ENCODE results near the gene GAS2L1. TPM values are rescaled to one million over a fixed set of nuclear protein-coding genes. Genes with fewer than 3 reads are reported as not detected.

The GAS2L1 gene
- total and polyA plus RNA-seq, 2 of the 4 experiments (the other 2 are of a cell fraction): 1.4 to 15.6 TPM

DNA sequence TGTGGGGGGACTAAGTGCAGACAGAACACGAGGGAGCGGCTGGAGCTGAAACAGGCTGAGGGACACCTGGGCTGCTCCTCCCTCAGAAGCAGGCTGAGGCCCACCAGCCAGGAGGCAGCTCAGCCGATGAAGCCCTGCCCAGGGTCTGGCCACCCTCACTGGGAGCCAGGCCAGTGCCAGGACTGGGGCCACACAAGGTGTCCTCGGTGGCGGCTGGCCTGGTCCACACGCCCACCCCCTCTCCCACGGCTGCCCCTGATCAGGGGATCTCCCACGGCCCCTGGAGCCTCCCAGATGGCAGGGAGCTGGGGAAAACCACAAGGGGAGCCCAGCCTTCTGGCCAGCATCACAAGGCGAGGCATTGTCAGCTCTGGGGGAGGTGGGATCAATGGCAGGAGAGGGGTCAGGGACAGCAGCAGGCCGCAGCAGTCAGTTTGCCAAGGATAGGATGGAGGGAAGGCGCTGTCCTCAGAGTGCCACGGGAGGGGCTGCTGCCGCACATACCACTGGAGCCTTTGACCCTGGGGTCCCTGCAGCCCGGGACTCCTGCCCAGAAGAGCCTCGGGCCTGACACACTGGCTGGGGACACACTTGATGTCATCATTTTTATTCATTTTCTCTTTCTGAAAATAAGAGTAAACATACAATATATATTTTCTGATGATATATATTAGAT, 20.8 kb downstream of the GAS2L1 start:
- no peaks in the 10 kb centered on the region; the same call in 1 of the 2 replicates for H4K20me1 ChIP-seq (ENCODE audit: insufficient read depth, low read length)
- H2AK9ac ChIP-seq (replicated peaks; ENCODE audit: low read depth, low read length, poor library complexity): no peak overlapping the region
- H3K9me3 ChIP-seq (ENCODE audit: control insufficient read depth, insufficient read depth, low read length): no peaks in the 10 kb centered on the region
- ATAC-seq (ENCODE audit: low read depth) (no peak), DNase-seq (no peak)
- H3K36me3 ChIP-seq (ENCODE audit: control insufficient read depth, insufficient read depth, low read length): peaks cover 36% of the 10 kb centered on the region
- H4K8ac ChIP-seq (ENCODE audit: low read depth in 2 of 2, low read length in 2 of 2): no peak overlapping the region
- no peak overlapping the region for H3K4ac ChIP-seq (ENCODE audit: low read depth, low read length)
- H3K14ac ChIP-seq (replicated peaks; ENCODE audit: low read depth, low read length): no peak overlapping the region
- no peaks in the 10 kb centered on the region for H3K27me3 ChIP-seq (ENCODE audit: control insufficient read depth, insufficient read depth, low read length)
- no peak overlapping the region for H2AFZ ChIP-seq (replicated peaks; ENCODE audit: low read length, poor library complexity)
- in situ Hi-C loops (cut with MboI; ENCODE audit: low sequenced_read_pairs) (no loop called here), intact Hi-C loops (cut with micrococcal nuclease) (no loop called here), dilution Hi-C loops (cut with HindIII; ENCODE audit: low sequenced_read_pairs, unreplicated experiment) (no loop called here)
- H2BK120ac ChIP-seq (ENCODE audit: low read depth, low read length): no peak overlapping the region
- no peak overlapping the region for H2BK5ac ChIP-seq (ENCODE audit: low read depth, low read length, poor library complexity, severe bottlenecking)
- no peak overlapping the region for H3K4me2 ChIP-seq (ENCODE audit: low read depth, low read length)
- H3K27ac ChIP-seq (ENCODE audit: insufficient read depth, low read length): no peak overlapping the region
- H2AK5ac ChIP-seq (ENCODE audit: low read depth, low read length): no peak overlapping the region
- no TSS peak for BruUV-seq (replicated peaks)
- no peak overlapping the region for H3K4me3 ChIP-seq (ENCODE audit: insufficient read depth, low read depth, low read length)
- TF ChIP-seq RAD21 (IDR thresholded peaks at IDR 0.05; ENCODE audit: low read length): no peak
- TF ChIP-seq MXI1 (IDR thresholded peaks at IDR 0.05; ENCODE audit: borderline replicate concordance, low read depth, low read length): no peak
- no peak for TF ChIP-seq FOS (IDR thresholded peaks at IDR 0.05; ENCODE audit: low read depth, low read length)
- TF ChIP-seq RFX5 (IDR thresholded peaks at IDR 0.05; ENCODE audit: low read depth, low read length): no peak
- no peak for TF ChIP-seq CEBPB (IDR thresholded peaks at IDR 0.05; ENCODE audit: low read depth, low read length)
- TF ChIP-seq, protein P1, sequence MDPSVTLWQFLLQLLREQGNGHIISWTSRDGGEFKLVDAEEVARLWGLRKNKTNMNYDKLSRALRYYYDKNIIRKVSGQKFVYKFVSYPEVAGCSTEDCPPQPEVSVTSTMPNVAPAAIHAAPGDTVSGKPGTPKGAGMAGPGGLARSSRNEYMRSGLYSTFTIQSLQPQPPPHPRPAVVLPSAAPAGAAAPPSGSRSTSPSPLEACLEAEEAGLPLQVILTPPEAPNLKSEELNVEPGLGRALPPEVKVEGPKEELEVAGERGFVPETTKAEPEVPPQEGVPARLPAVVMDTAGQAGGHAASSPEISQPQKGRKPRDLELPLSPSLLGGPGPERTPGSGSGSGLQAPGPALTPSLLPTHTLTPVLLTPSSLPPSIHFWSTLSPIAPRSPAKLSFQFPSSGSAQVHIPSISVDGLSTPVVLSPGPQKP (IDR thresholded peaks at IDR 0.05; ENCODE audit: borderline replicate concordance, low read depth, low read length): no peak
- no peak for TF ChIP-seq NFE2L2 (IDR thresholded peaks at IDR 0.05; ENCODE audit: low read depth, low read length)
- no peak for TF ChIP-seq RCOR1 (IDR thresholded peaks at IDR 0.05; ENCODE audit: insufficient replicate concordance, low read length)
- no peak for TF ChIP-seq BHLHE40 (IDR thresholded peaks at IDR 0.05; ENCODE audit: low read depth, low read length)
- no peak for TF ChIP-seq POLR2A (IDR thresholded peaks at IDR 0.05; ENCODE audit: low read depth, low read length)
- no peak for TF ChIP-seq CHD1 (IDR thresholded peaks at IDR 0.05; ENCODE audit: low read depth, low read length)
- TF ChIP-seq, protein P2, sequence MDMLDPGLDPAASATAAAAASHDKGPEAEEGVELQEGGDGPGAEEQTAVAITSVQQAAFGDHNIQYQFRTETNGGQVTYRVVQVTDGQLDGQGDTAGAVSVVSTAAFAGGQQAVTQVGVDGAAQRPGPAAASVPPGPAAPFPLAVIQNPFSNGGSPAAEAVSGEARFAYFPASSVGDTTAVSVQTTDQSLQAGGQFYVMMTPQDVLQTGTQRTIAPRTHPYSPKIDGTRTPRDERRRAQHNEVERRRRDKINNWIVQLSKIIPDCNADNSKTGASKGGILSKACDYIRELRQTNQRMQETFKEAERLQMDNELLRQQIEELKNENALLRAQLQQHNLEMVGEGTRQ (IDR thresholded peaks at IDR 0.05; ENCODE audit: low read depth, low read length): no peak
- TF ChIP-seq MAZ (IDR thresholded peaks at IDR 0.05; ENCODE audit: borderline replicate concordance, low read depth, low read length): no peak
- H3K4me1 ChIP-seq (ENCODE audit: control insufficient read depth, insufficient read depth, low read length): peaks cover 9% of the 10 kb centered on the region
- H3K56ac ChIP-seq (ENCODE audit: extremely low read depth, insufficient read depth, low read length): no peak overlapping the region
- H3K23ac ChIP-seq (ENCODE audit: low read depth, low read length): no peak overlapping the region
- POLR2A ChIA-PET (ENCODE audit: unreplicated experiment): no interaction called here
- H3K9ac ChIP-seq (ENCODE audit: low read depth, low read length): no peak overlapping the region
- H3K18ac ChIP-seq (ENCODE audit: low read depth, low read length): no peak overlapping the region
- H3K9me1 ChIP-seq (ENCODE audit: insufficient read depth, low read length): peaks cover 5% of the 10 kb centered on the region; the same call in 1 of the 2 replicates
- no peak overlapping the region for H2BK15ac ChIP-seq (ENCODE audit: low read depth, low read length)
- no peak overlapping the region for H4K5ac ChIP-seq (ENCODE audit: low read depth, low read length)
- WGBS, 2 experiments (ENCODE audit: extremely low coverage in 2 of 2, insufficient read length in 1 of 2): 89% methylated on average over 3 of the region's 15 CpGs; no CpG with 5 or more reads in 1 of the 2 experiments
- H2BK20ac ChIP-seq (ENCODE audit: low read depth, low read length): no peak overlapping the region
- H3K79me1 ChIP-seq (ENCODE audit: low read depth in 1 of 2, low read length in 2 of 2): no peaks in the 10 kb centered on the region
- CTCF ChIA-PET: no interaction called here
- H4K91ac ChIP-seq (ENCODE audit: insufficient read depth, low read depth, low read length): no peak overlapping the region

Data from IMR-90 (cell line).